ENCODE measurements around the gene B3GNT8.

Gene B3GNT8

DNA sequence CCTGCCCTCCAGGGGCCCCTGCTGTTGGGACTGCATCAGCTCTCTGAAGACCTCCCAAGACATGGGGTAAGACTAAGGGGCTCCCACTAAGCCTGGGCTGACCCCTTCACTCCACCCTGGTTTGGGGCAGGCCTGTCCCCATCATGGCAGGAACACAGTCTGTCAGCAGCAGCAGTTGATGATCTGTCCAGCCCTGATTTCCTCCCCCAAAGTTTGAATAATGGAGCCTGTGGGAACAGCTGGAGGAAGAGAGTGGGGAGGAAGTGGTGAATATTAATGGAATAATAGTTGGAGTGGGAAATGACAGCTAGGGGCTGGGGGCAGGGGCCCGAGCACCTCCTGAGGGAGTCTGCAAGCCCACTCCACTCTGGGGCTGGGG, 1.3 kb upstream of the B3GNT8 start:
- Histone ChIP-seq H2AK5ac (ENCODE audit: low read length) (no peak overlapping the region), H4K12ac (ENCODE audit: low read depth, low read length) (no peak overlapping the region), H3K18ac (ENCODE audit: low read length) (no peak overlapping the region), H3K27ac (ENCODE audit: low read depth, low read length) (no peak overlapping the region), H3K79me1 (ENCODE audit: low read length) (peaks cover 7% of the 10 kb centered on the region), H3K4ac (ENCODE audit: low read depth, low read length) (no peak overlapping the region), H3K4me3 (ENCODE audit: low read depth, low read length) (no peak overlapping the region), H2BK12ac (ENCODE audit: low read length) (no peak overlapping the region), H2BK5ac (ENCODE audit: low read depth, low read length, poor library complexity) (no peak overlapping the region), H2AFZ (ENCODE audit: insufficient read depth, low read length, poor library complexity) (no peak overlapping the region), H3K79me2 (ENCODE audit: control insufficient read depth, insufficient read depth, low read length, poor library complexity) (peaks cover 3% of the 10 kb centered on the region), H4K91ac (ENCODE audit: low read depth, low read length) (no peak overlapping the region), H4K8ac (ENCODE audit: low read depth, low read length) (no peak overlapping the region), H3K4me1 (ENCODE audit: control insufficient read depth in 1 of 2, insufficient read depth in 2 of 2, low read length in 2 of 2) (peaks cover 14% of the 10 kb centered on the region in 2 experiments), H3K36me3 (ENCODE audit: control insufficient read depth in 1 of 2, insufficient read depth in 2 of 2, low read length in 2 of 2) (peaks cover 43 to 50% of the 10 kb centered on the region in 2 experiments), H2BK120ac (ENCODE audit: insufficient read depth, low read length, poor library complexity) (no peak overlapping the region), H3K4me2 (ENCODE audit: low read length) (peak overlapping the region; percentile 58), H3K9ac (ENCODE audit: low read length) (no peak overlapping the region), H3K23ac (ENCODE audit: low read length) (no peak overlapping the region), H3K14ac (ENCODE audit: low read length) (no peak overlapping the region), H3K27me3 (ENCODE audit: insufficient read depth, low read length) (no peaks in the 10 kb centered on the region), H3K9me3 (ENCODE audit: insufficient read depth, low read depth, low read length) (peaks cover 4% of the 10 kb centered on the region)
- no CpG with 5 or more reads among the region's 1 CpG for WGBS (ENCODE audit: extremely low coverage, insufficient coverage, insufficient read length)
- DNase-seq = no peak

DNA sequence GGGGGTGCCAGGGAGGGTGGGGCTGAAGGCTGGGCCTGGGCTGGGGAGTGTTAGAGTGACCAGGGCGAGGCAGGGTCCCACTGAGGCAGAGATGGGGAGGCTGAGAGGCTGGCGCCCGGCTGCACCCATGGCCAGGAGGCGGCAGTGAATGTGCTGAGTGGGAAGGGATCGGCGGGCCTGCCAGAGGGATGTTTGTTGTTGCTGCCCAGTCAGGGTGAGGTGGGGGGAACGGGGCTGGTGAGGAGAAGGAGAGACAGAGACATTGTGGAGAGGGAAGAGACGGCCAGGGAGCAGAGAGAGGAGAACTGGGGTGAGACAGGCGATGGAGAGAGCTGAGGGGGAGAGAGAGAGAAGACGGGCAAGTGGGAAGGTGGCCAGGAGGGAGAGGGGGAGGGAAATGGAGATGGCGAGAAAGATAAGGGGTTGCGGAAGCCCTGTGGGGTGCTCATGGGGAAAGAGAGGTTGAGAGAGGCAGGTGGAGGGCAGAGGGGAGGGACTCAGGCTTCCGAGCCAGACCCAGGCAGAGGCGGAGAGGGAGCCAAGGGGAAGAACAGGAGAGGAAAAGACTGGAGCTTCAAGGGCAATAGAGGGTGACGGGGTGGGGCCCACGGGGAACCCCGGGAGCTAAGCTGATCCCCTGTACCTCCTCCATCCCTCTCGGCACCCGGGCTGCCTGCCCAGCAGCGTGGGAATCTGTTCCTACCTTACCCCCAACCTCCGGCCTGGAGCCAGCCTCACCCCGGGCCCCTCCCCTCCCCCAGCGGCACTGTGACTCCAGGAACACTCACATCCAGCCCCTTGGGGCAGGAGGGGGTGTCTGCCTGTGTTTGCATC, 690 bp upstream of the B3GNT8 start:
- WGBS (ENCODE audit: extremely low coverage, insufficient coverage, insufficient read length) = no CpG with 5 or more reads among the region's 23 CpGs
- Histone ChIP-seq H3K4me3 (ENCODE audit: low read depth, low read length) (peak overlapping the region; percentile 31), H3K79me1 (ENCODE audit: low read length) (peaks cover 7% of the 10 kb centered on the region), H2BK12ac (ENCODE audit: low read length) (peak overlapping the region; percentile 60), H3K18ac (ENCODE audit: low read length) (peak overlapping the region; percentile 69), H2AFZ (ENCODE audit: insufficient read depth, low read length, poor library complexity) (peak overlapping the region; percentile 23), H3K14ac (ENCODE audit: low read length) (peak overlapping the region; percentile 55), H2BK120ac (ENCODE audit: insufficient read depth, low read length, poor library complexity) (peak overlapping the region; percentile 25), H3K23ac (ENCODE audit: low read length) (no peak overlapping the region), H3K27ac (ENCODE audit: low read depth, low read length) (no peak overlapping the region), H3K9me3 (ENCODE audit: insufficient read depth, low read depth, low read length) (peaks cover 4% of the 10 kb centered on the region), H3K36me3 (ENCODE audit: control insufficient read depth in 1 of 2, insufficient read depth in 2 of 2, low read length in 2 of 2) (peaks cover 42 to 48% of the 10 kb centered on the region in 2 experiments), H3K9ac (ENCODE audit: low read length) (no peak overlapping the region), H4K12ac (ENCODE audit: low read depth, low read length) (peak overlapping the region; percentile 6), H4K91ac (ENCODE audit: low read depth, low read length) (peak overlapping the region; percentile 66), H3K79me2 (ENCODE audit: control insufficient read depth, insufficient read depth, low read length, poor library complexity) (peaks cover 3% of the 10 kb centered on the region), H2BK5ac (ENCODE audit: low read depth, low read length, poor library complexity) (peak overlapping the region; percentile 7), H3K4me1 (ENCODE audit: control insufficient read depth in 1 of 2, insufficient read depth in 2 of 2, low read length in 2 of 2) (peaks cover 14% of the 10 kb centered on the region in 2 experiments), H3K4ac (ENCODE audit: low read depth, low read length) (peak overlapping the region; percentile 36), H4K8ac (ENCODE audit: low read depth, low read length) (peak overlapping the region; percentile 59), H2AK5ac (ENCODE audit: low read length) (peak overlapping the region; percentile 57), H3K4me2 (ENCODE audit: low read length) (peak overlapping the region; percentile 58), H3K27me3 (ENCODE audit: insufficient read depth, low read length) (no peaks in the 10 kb centered on the region)
- DNase-seq = no peak

GRCh38 chr19:41426116-41426841, 895 bp downstream of the B3GNT8 start:
- Histone ChIP-seq H2AK5ac (ENCODE audit: low read length) (peak overlapping the region; percentile 60), H3K14ac (ENCODE audit: low read length) (peak overlapping the region; percentile 74), H3K4me2 (ENCODE audit: low read length) (peak overlapping the region; percentile 84), H4K91ac (ENCODE audit: low read depth, low read length) (peak overlapping the region; percentile 71), H2BK5ac (ENCODE audit: low read depth, low read length, poor library complexity) (peak overlapping the region; percentile 58), H4K8ac (ENCODE audit: low read depth, low read length) (peak overlapping the region; percentile 86), H3K27ac (ENCODE audit: low read depth, low read length) (no peak overlapping the region), H2AFZ (ENCODE audit: insufficient read depth, low read length, poor library complexity) (no peak overlapping the region), H2BK120ac (ENCODE audit: insufficient read depth, low read length, poor library complexity) (no peak overlapping the region), H3K79me2 (ENCODE audit: control insufficient read depth, insufficient read depth, low read length, poor library complexity) (peaks cover 3% of the 10 kb centered on the region), H4K12ac (ENCODE audit: low read depth, low read length) (no peak overlapping the region), H3K23ac (ENCODE audit: low read length) (no peak overlapping the region), H3K27me3 (ENCODE audit: insufficient read depth, low read length) (no peaks in the 10 kb centered on the region), H3K79me1 (ENCODE audit: low read length) (peaks cover 7% of the 10 kb centered on the region), H3K4ac (ENCODE audit: low read depth, low read length) (no peak overlapping the region), H3K9ac (ENCODE audit: low read length) (no peak overlapping the region), H3K4me1 (ENCODE audit: control insufficient read depth in 1 of 2, insufficient read depth in 2 of 2, low read length in 2 of 2) (peaks cover 14% of the 10 kb centered on the region in 2 experiments), H3K36me3 (ENCODE audit: control insufficient read depth in 1 of 2, insufficient read depth in 2 of 2, low read length in 2 of 2) (peaks cover 35 to 37% of the 10 kb centered on the region in 2 experiments), H2BK12ac (ENCODE audit: low read length) (peak overlapping the region; percentile 10), H3K4me3 (ENCODE audit: low read depth, low read length) (no peak overlapping the region), H3K18ac (ENCODE audit: low read length) (no peak overlapping the region), H3K9me3 (ENCODE audit: insufficient read depth, low read depth, low read length) (no peaks in the 10 kb centered on the region)
- no CpG with 5 or more reads among the region's 36 CpGs for WGBS (ENCODE audit: extremely low coverage, insufficient coverage, insufficient read length)
- DNase-seq = no peak

- Histone ChIP-seq H3K27ac (ENCODE audit: low read depth, low read length) (no peak overlapping the region), H3K4me2 (ENCODE audit: low read length) (no peak overlapping the region), H4K8ac (ENCODE audit: low read depth, low read length) (no peak overlapping the region), H3K14ac (ENCODE audit: low read length) (no peak overlapping the region), H3K18ac (ENCODE audit: low read length) (no peak overlapping the region), H3K27me3 (ENCODE audit: insufficient read depth, low read length) (no peaks in the 10 kb centered on the region), H3K9me3 (ENCODE audit: insufficient read depth, low read depth, low read length) (no peaks in the 10 kb centered on the region), H3K9ac (ENCODE audit: low read length) (no peak overlapping the region), H3K79me2 (ENCODE audit: control insufficient read depth, insufficient read depth, low read length, poor library complexity) (peaks cover 3% of the 10 kb centered on the region), H3K79me1 (ENCODE audit: low read length) (peaks cover 7% of the 10 kb centered on the region), H2BK12ac (ENCODE audit: low read length) (no peak overlapping the region), H3K4me3 (ENCODE audit: low read depth, low read length) (no peak overlapping the region), H4K91ac (ENCODE audit: low read depth, low read length) (no peak overlapping the region), H2BK120ac (ENCODE audit: insufficient read depth, low read length, poor library complexity) (no peak overlapping the region), H3K4me1 (ENCODE audit: control insufficient read depth in 1 of 2, insufficient read depth in 2 of 2, low read length in 2 of 2) (peaks cover 14% of the 10 kb centered on the region in 2 experiments), H2AFZ (ENCODE audit: insufficient read depth, low read length, poor library complexity) (no peak overlapping the region), H2BK5ac (ENCODE audit: low read depth, low read length, poor library complexity) (no peak overlapping the region), H2AK5ac (ENCODE audit: low read length) (no peak overlapping the region), H4K12ac (ENCODE audit: low read depth, low read length) (no peak overlapping the region), H3K23ac (ENCODE audit: low read length) (no peak overlapping the region), H3K36me3 (ENCODE audit: control insufficient read depth in 1 of 2, insufficient read depth in 2 of 2, low read length in 2 of 2) (peaks cover 31 to 35% of the 10 kb centered on the region in 2 experiments), H3K4ac (ENCODE audit: low read depth, low read length) (no peak overlapping the region)
- WGBS (ENCODE audit: extremely low coverage, insufficient coverage, insufficient read length) = no CpG with 5 or more reads among the region's 28 CpGs
- DNase-seq = no peak
These were observed 1.7 kb downstream of the B3GNT8 start for GRCh38 chr19:41425174-41426115.
